ENCODE results near the gene OPA1.

OPA1 gene

DNA sequence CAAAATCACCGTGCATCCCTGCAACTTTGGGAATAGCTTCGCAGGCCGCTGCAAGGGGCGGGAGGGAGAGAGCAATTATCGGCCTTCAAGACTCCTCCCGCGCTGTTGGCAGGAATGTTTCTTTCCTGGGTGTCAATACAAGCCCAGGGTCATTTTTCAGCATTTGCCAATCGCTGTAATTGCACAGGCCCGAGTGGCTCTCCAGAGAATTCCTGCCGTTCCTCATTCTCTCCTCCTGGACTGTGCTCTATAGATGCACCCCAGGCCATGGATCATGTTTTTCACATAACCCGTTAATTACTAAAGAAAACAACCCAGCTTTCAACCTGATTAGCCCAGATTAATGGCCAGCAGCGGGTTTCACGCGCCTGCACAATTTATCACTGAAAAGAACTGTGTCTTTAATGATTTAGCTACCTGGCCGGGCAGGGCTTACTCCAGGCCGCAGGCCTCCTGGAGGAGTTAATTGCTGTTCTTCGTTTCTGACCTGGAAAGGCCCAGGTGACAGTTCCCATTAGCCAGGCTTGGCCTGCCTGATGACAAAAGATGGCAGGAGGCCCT is 144.3 kb downstream of the OPA1 start:
- no peak for DNase-seq (ENCODE audit: low read depth in 2 of 2)

DNA sequence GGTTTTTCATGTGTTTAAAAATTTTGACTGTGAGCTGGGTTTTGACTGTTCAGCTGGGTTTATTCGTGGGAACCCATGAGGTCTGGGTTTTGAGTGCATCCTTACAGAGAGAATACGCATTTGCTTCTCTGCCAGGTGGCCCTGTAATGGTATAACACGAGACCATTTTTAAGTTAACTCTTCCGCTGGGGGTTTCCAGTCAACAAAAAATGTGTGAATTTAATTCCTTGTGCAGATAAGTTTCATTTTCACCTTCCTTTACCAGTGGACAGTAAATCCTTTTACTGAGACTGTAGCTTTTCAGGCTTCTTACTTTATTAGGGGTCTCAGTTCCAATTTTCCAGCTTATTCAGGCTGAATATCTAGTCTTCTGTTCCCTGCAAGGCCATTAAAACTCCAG is 149.6 kb downstream of the OPA1 start:
- DNase-seq (ENCODE audit: low read depth in 2 of 2), result no peak

DNA sequence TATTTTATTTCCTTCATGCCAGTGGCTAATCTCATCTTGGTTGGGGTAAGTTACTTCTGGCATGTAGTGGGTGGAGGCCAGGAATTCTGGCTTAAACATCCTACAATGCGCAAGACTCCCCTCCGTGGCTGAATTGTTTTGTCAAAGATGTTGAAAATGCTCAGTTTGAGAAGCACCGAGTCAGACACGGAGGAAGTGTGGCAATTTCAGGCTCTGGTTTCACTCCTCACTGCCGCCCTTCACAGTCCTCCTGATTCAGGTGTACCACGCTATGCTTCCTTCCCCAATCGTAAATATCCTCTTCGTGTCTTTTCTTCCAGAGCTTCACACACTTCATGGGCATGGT is 150.7 kb downstream of the OPA1 start:
- DNase-seq (ENCODE audit: low read depth in 2 of 2), result no peak

DNA sequence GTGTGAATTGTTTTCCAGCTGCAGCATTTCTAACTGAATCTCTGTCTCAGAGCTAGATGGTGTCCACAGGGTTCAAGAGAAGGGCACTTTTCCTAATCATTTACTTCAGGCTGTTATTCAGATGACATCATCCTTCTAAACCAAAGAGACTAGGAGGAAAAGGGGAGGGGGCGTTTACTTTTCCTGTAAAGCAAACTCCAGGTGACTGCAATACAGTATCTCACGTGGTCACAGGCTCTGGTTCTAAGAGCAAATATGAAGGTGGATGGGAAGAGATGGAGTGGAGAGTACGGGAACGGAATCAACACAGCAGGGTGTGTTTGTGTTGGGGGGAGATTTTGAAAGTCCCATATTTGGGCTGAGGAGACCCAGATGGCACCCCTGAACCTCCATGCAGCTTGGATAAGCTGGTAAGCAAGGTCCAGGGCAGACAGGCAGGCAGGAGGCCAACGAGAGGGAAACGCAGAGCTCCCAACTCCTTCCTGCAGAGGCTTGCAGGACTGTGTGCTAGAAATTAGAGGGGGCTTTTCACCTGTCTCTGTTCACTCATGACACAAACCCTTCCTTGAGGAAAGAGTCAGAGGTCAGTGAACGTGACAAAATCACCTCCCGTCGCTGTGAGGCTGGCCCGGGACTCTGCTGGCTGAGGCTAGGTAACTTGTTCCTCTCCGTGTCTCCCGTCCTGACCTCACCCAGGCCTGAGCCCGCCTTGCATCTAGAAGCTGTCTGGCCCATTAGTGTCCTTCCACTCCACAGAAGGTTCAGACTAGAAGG is 151.2 kb downstream of the OPA1 start:
- DNase-seq (ENCODE audit: low read depth in 2 of 2), result no peak

DNA sequence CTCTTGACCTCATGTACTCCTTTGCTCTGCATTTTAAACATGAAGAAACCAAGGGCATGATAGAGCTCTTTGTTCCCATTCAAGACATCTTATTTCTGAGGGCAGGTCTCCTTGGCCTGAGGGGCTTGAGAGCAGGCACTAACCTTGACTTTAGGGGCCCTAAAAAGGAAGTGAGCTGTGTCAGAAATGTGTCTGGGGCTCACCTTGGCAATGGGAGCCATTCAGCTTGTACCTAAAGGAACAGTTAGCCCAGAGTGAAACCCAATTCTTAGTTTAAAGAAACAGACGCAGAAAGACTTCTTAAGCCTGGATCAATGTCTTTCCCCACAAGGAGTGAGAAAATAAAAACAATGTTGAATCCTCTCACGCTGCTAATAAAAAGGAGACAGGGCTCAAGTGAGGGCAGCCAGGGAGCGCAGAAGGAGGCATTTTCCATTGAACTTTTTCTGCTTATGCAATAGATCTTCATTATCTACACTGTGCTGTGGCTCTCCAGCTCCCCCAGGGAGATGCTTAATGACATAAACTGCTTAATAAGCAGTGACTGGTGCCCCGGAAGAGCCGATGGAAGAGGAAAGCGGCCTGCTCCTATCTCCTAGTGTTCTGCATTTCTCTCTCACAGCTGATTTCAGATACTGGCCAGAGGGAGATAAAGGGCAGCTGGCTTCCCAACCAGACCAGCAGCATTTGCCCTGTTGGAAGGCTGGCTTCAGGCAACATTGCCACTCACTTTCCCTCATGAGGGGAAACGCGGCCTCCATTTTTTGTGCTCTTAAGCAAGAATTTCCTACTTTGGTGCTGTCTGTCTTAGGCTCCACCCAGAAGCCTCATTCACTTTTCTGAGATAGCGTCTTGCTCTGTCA is 152.0 kb downstream of the OPA1 start:
- no peak for DNase-seq (ENCODE audit: low read depth in 2 of 2)

DNA sequence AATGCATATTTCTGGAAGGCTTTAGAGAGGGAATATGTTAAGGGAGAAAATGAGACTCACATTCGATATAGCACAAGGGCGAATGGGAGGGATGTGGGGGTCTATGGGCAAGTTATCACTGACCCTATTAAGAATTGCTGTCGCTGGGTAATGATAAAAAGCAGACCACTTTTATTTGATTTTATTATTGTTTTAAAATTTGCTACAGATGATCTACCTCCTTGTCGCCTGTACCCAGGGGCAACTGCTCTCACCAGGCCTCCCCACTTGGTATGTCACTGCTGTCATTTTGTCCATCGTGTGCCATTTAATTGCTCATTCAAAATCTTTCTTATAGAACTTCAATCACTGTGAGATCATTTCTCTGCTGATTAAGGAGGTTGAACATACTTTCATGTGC is 153.8 kb downstream of the OPA1 start:
- DNase-seq (ENCODE audit: low read depth in 2 of 2), result no peak

All from stimulated activated CD8-positive, alpha-beta memory T cell treated with anti-CD3 and anti-CD28 coated beads, Interleukin-7, amount 100 ng/mL, for 1 hour (primary cell).